HG02938 (cell line): ENCODE measurements around the gene KRT35.

ENCODE experiments used
- ATAC-seq: cut with Tn5 transposase; IDR thresholded peaks from one replicate; pipeline ENCODE4 v1.9.1; 2021; ENCODE audit warnings: mild to moderate bottlenecking, moderate library complexity; ENCODE audit not compliant: unreplicated experiment

Gene KRT35

GRCh38 chr17:41428591-41429291 is 52.2 kb downstream of the KRT35 start:
- no peak for ATAC-seq
